HCT116 (cell line): ENCODE results near the gene SCARF2. TPM values are rescaled to one million over a fixed set of nuclear protein-coding genes. Genes with fewer than 3 reads are reported as not detected.

Source experiments
- ATAC-seq: fragments of 200-7000 bp; cut with Tn5 transposase; 2 replicates; pipeline ENCODE4 v1.9.1; 2020; ENCODE audit warnings: mild to moderate bottlenecking, moderate library complexity
- BruUV-seq: library from RNA; stranded (reverse); fragments of 400-500 nt; replicated peaks from 2 replicates; lab custom pipeline; 2021; lab: Mats Ljungman, UMichigan
- CTCF ChIA-PET: fragments of 300-600 bp; sonication (Branson Sonifier 250); formaldehyde crosslinking; loops from one replicate; lab custom pipeline; 2021; ENCODE audit warnings: antibody characterized with exemption; lab: Charles Lee
- POLR2A ChIA-PET: fragments of 300-600, 350-600 bp; sonication (Branson Sonifier 250); formaldehyde crosslinking; loops from one replicate; lab custom pipeline; 2021; ENCODE audit warnings: antibody characterized with exemption; lab: Charles Lee
- RAD21 ChIA-PET, 2 experiments: fragments of 300-600 bp; sonication (Branson Sonifier 250); formaldehyde crosslinking; loops; one replicate each; lab custom pipeline; 2023; ENCODE audit warnings: low total read pairs in 2 of 2; ENCODE audit not compliant: uncharacterized antibody in 2 of 2, unreplicated experiment in 2 of 2, low non-redundant PET in 1 of 2; lab: Charles Lee
- DNase-seq: peaks from one replicate; pipeline ENCODE4 v3.0.0-alpha.2; 2010; ENCODE audit warnings: low read depth, low spot score
- H2AFZ ChIP-seq: fragments of 200-600 bp; shearing (Covaris generic), sonication (generic); 2 replicates; pipeline ENCODE4 v1.6.1; 2017; ENCODE audit warnings: low read depth, mixed run types, mixed read lengths, antibody characterized with exemption, low read length; ENCODE audit not compliant: poor library complexity, severe bottlenecking
- H3K27ac ChIP-seq: 2 replicates; pipeline ENCODE4 v1.5.1; 2012; ENCODE audit warnings: low read depth, low read length
- H3K27me3 ChIP-seq: fragments of 200-600 bp; sonication (generic); 2 replicates; pipeline ENCODE4 v1.6.1; 2016; ENCODE audit warnings: mixed run types, low read length, mixed read lengths; ENCODE audit not compliant: insufficient read depth
- H3K36me3 ChIP-seq, 2 experiments: fragments of 200-500 bp in 1 of 2; fragments of 200-600 bp in 1 of 2; sonication (Bioruptor generic) in 1 of 2; sonication (generic) in 1 of 2; 2 replicates each; pipeline versions ENCODE4 v1.5.1 to v1.6.1; 2014 to 2016; ENCODE audit warnings: low read length in 2 of 2, inconsistent platforms in 1 of 2, mixed read lengths in 1 of 2, mixed run types in 1 of 2; ENCODE audit not compliant: insufficient read depth in 2 of 2, control insufficient read depth in 1 of 2
- H3K4me1 ChIP-seq, 2 experiments: fragments of 200-600 bp in 1 of 2; sonication (generic) in 1 of 2; 2 replicates each; pipeline versions ENCODE4 v1.5.1 to v1.6.1; 2012 to 2017; ENCODE audit warnings: low read length in 2 of 2, inconsistent platforms in 1 of 2, mild to moderate bottlenecking in 1 of 2, mixed read lengths in 1 of 2, mixed run types in 1 of 2, moderate library complexity in 1 of 2; ENCODE audit not compliant: insufficient read depth in 2 of 2, control insufficient read depth in 1 of 2
- H3K4me2 ChIP-seq: fragments of 200-600 bp; sonication (generic); 2 replicates; pipeline ENCODE4 v1.6.1; 2017; ENCODE audit warnings: mixed run types, low read length, mixed read lengths
- H3K4me3 ChIP-seq, 2 experiments: fragments of 200-600 bp in 1 of 2; sonication (generic) in 1 of 2; replicated peaks in 1 of 2; 2 replicates each; pipeline ENCODE4 v1.5.1; 2011 to 2016; ENCODE audit warnings: low read length in 2 of 2, control low read depth in 1 of 2, low read depth in 1 of 2, mild to moderate bottlenecking in 1 of 2, mixed read lengths in 1 of 2, mixed run types in 1 of 2
- H3K79me2 ChIP-seq: fragments of 200-600 bp; sonication (generic); 2 replicates; pipeline ENCODE4 v1.6.1; 2017; ENCODE audit warnings: mild to moderate bottlenecking, mixed run types, low read length, moderate library complexity, mixed read lengths; ENCODE audit not compliant: insufficient read depth
- H3K9ac ChIP-seq: fragments of 200-600 bp; sonication (generic); 2 replicates; pipeline ENCODE4 v1.6.1; 2016; ENCODE audit warnings: low read length, mixed read lengths
- H3K9me2 ChIP-seq: fragments of 200-600 bp; sonication (generic), shearing (Covaris generic); 2 replicates; pipeline ENCODE4 v1.6.1; 2017; ENCODE audit warnings: mixed run types, mild to moderate bottlenecking, moderate library complexity; ENCODE audit not compliant: insufficient read depth
- H3K9me3 ChIP-seq, 2 experiments: fragments of 200-500 bp in 1 of 2; fragments of 200-600 bp in 1 of 2; sonication (Bioruptor generic) in 1 of 2; sonication (generic) in 1 of 2; 2 replicates each; pipeline ENCODE4 v1.6.1; 2014 to 2017; ENCODE audit warnings: low read length in 2 of 2, mixed read lengths in 2 of 2, inconsistent platforms in 1 of 2, low read depth in 1 of 2, mild to moderate bottlenecking in 1 of 2, mixed run types in 1 of 2, moderate library complexity in 1 of 2; ENCODE audit not compliant: control insufficient read depth in 1 of 2, insufficient read depth in 1 of 2
- H4K20me1 ChIP-seq: fragments of 200-600 bp; sonication (generic), shearing (Covaris generic); 2 replicates; pipeline ENCODE4 v1.6.1; 2017; ENCODE audit warnings: mixed run types, mild to moderate bottlenecking, moderate library complexity; ENCODE audit not compliant: insufficient read depth
- CBX3 ChIP-seq: IDR thresholded peaks from 2 replicates; pipeline ENCODE4 v1.6.1; 2012; ENCODE audit warnings: low read depth
- CEBPB ChIP-seq: IDR thresholded peaks from 2 replicates; pipeline ENCODE4 v1.6.1; 2012; ENCODE audit warnings: low read depth
- CTCF ChIP-seq, 3 experiments: fragments of 200-600 bp in 1 of 3; sonication (generic) in 1 of 3; IDR thresholded peaks in 2 of 3; conservative IDR thresholded peaks in 1 of 3; 2 replicates each; pipeline ENCODE4 v1.5.1; 2012 to 2017; ENCODE audit warnings: low read depth in 2 of 3, low read length in 2 of 3, antibody characterized with exemption in 1 of 3, borderline replicate concordance in 1 of 3, control low read depth in 1 of 3, mild to moderate bottlenecking in 1 of 3, mixed read lengths in 1 of 3, mixed run types in 1 of 3, moderate library complexity in 1 of 3; ENCODE audit not compliant: insufficient read depth in 1 of 3
- EZH2 ChIP-seq: fragments of 200-600 bp; sonication (generic); IDR thresholded peaks from 2 replicates; pipeline ENCODE4 v1.6.1; 2017; ENCODE audit warnings: antibody characterized with exemption, mixed run types
- FOSL1 ChIP-seq: IDR thresholded peaks from 2 replicates; pipeline ENCODE4 v1.6.1; 2012; ENCODE audit warnings: low read depth
- JUND ChIP-seq: IDR thresholded peaks from 2 replicates; pipeline ENCODE4 v1.6.1; 2012
- MAX ChIP-seq: IDR thresholded peaks from 2 replicates; pipeline ENCODE4 v1.6.1; 2012
- POLR2A ChIP-seq: IDR thresholded peaks from 2 replicates; pipeline ENCODE4 v1.7.0; 2011; ENCODE audit warnings: borderline replicate concordance; ENCODE audit not compliant: insufficient read depth, insufficient read length; ENCODE audit errors: extremely low read depth
- POLR2AphosphoS5 ChIP-seq: IDR thresholded peaks from 2 replicates; pipeline ENCODE4 v1.6.1; 2011; ENCODE audit warnings: mild to moderate bottlenecking, low read depth, low read length, moderate library complexity
- SP1 ChIP-seq: IDR thresholded peaks from 2 replicates; pipeline ENCODE4 v1.6.1; 2012; ENCODE audit warnings: low read depth
- SRF ChIP-seq: IDR thresholded peaks from 2 replicates; pipeline ENCODE4 v1.6.1; 2012; ENCODE audit warnings: low read depth
- YY1 ChIP-seq: IDR thresholded peaks from 2 replicates; pipeline ENCODE4 v1.6.1; 2011; ENCODE audit warnings: low read length, low read depth, moderate library complexity, mild to moderate bottlenecking; ENCODE audit not compliant: insufficient replicate concordance; ENCODE audit errors: extremely low read depth
- intact Hi-C: fragments of 100-400 bp; cut with micrococcal nuclease; formaldehyde crosslinking; loops from 2 replicates; pipeline ENCODE4 v1.10.0; 2022
- total RNA-seq: library from RNA; stranded (reverse); gene quantifications from one replicate; pipeline ENCODE4 v1.2.1, GENCODE V29; 2021; ENCODE audit not compliant: unreplicated experiment
- TF ChIP-seq, protein P1 (sequence below): IDR thresholded peaks from 2 replicates; pipeline ENCODE4 v1.6.1; 2012
- TF ChIP-seq, protein P2 (sequence below): IDR thresholded peaks from 2 replicates; pipeline ENCODE4 v1.6.1; 2011; ENCODE audit warnings: mild to moderate bottlenecking, low read length, moderate library complexity; ENCODE audit not compliant: insufficient replicate concordance; ENCODE audit errors: extremely low read depth

Gene SCARF2
- total RNA-seq, 1 experiment from 2014 or later = 2.5 TPM

- no peak overlapping the region for H2AFZ ChIP-seq
- no peak for DNase-seq
- no peaks in the 10 kb centered on the region for H4K20me1 ChIP-seq
- no peak for TF ChIP-seq EZH2
- TF ChIP-seq POLR2A = no peak
- no peak for TF ChIP-seq POLR2AphosphoS5
- no peak for TF ChIP-seq YY1
- TF ChIP-seq MAX = no peak
- TF ChIP-seq SRF = no peak
- TF ChIP-seq SP1 = no peak
- H3K9ac ChIP-seq = no peak overlapping the region
- no peak for ATAC-seq
- H3K4me3 ChIP-seq = no peak overlapping the region
- H3K79me2 ChIP-seq = no peaks in the 10 kb centered on the region
- RAD21 ChIA-PET = no interaction called here
- CTCF ChIA-PET = no interaction called here
- intact Hi-C loops = no loop called here
- POLR2A ChIA-PET = no interaction called here
- H3K4me2 ChIP-seq = no peak overlapping the region
- H3K9me2 ChIP-seq = no peaks in the 10 kb centered on the region
- no peaks in the 10 kb centered on the region for H3K9me3 ChIP-seq
- H3K4me1 ChIP-seq = no peaks in the 10 kb centered on the region
- no peaks in the 10 kb centered on the region for H3K27me3 ChIP-seq
- H3K27ac ChIP-seq = no peak overlapping the region
- no peaks in the 10 kb centered on the region; a peak in 1 of 4 replicates for H3K36me3 ChIP-seq
- BruUV-seq = no TSS peak
Observed at GRCh38 chr22:20469110-20469868, 31.7 kb upstream of the SCARF2 start.

DNA sequence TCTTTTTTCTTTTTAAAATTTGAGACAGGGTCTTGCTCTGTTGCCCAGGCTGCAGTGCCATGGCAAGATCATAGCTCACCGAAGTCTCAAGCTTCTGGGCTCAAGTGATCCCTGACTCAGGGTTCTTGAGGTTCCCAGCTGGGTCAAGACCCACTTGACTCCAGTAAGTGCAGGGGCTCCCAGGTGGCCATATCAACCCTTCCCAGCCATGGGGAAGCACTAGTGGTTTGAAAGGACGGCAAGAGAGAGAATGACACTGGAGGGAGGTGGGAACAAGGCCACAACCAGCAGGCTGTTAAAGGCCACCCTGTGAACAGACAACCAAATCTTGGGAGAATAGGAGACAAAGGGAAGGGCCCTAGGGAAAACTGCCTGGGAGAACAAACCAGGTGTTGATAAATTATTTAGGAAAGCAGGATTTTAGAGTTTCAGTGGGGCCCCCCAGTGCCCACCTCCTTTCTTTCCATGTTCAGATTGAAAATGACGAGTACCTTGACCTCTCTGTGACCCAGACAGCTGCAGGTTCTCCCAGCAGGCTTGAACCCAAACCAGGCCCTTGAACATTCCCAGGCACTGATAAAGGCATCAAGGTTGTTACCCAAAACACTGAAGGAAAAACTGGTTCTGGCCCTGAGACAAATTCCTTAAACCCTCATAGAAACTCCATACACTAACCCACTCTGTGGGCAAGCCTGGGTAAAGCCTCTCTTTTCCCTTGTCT is 29.2 kb upstream of the SCARF2 start:
- DNase-seq (no peak), ATAC-seq (no peak)
- Histone ChIP-seq H3K27me3 (no peaks in the 10 kb centered on the region), H3K27ac (no peak overlapping the region), H3K36me3 (no peaks in the 10 kb centered on the region; a peak in 1 of 4 replicates), H3K79me2 (no peaks in the 10 kb centered on the region), H3K4me3 (no peak overlapping the region), H3K9me2 (no peaks in the 10 kb centered on the region), H3K4me1 (no peaks in the 10 kb centered on the region), H3K9ac (no peak overlapping the region), H2AFZ (no peak overlapping the region), H4K20me1 (no peaks in the 10 kb centered on the region), H3K9me3 (no peaks in the 10 kb centered on the region), H3K4me2 (no peak overlapping the region)
- intact Hi-C loops = no loop called here
- no TSS peak for BruUV-seq
- CTCF ChIA-PET = no interaction called here
- POLR2A ChIA-PET = no interaction called here
- RAD21 ChIA-PET = no interaction called here
- TF ChIP-seq JUND (no peak), FOSL1 (no peak), EZH2 (no peak), POLR2AphosphoS5 (no peak), CTCF (IDR thresholded peaks at IDR 0.05 in 2 of 3, conservative IDR thresholded peaks at IDR 0.05 in 1 of 3; ENCODE audit: borderline replicate concordance in 1 of 3, insufficient read depth in 1 of 3, low read depth in 2 of 3, low read length in 2 of 3) (no peak), CBX3 (no peak), POLR2A (no peak), CEBPB (no peak), YY1 (no peak)
- TF ChIP-seq, protein P1, sequence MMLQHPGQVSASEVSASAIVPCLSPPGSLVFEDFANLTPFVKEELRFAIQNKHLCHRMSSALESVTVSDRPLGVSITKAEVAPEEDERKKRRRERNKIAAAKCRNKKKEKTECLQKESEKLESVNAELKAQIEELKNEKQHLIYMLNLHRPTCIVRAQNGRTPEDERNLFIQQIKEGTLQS = no peak
- TF ChIP-seq, protein P2, sequence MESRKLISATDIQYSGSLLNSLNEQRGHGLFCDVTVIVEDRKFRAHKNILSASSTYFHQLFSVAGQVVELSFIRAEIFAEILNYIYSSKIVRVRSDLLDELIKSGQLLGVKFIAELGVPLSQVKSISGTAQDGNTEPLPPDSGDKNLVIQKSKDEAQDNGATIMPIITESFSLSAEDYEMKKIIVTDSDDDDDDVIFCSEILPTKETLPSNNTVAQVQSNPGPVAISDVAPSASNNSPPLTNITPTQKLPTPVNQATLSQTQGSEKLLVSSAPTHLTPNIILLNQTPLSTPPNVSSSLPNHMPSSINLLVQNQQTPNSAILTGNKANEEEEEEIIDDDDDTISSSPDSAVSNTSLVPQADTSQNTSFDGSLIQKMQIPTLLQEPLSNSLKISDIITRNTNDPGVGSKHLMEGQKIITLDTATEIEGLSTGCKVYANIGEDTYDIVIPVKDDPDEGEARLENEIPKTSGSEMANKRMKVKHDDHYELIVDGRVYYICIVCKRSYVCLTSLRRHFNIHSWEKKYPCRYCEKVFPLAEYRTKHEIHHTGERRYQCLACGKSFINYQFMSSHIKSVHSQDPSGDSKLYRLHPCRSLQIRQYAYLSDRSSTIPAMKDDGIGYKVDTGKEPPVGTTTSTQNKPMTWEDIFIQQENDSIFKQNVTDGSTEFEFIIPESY = no peak
